Measurements from ENCODE around the gene ENDOU. TPM values are rescaled to one million over a fixed set of nuclear protein-coding genes. Genes with fewer than 3 reads are reported as not detected.

The ENDOU gene
- total RNA-seq, 1 donor from 2014 or later, result 0.32 TPM

GRCh38 chr12:47715393-47715876 lies 9.9 kb downstream of the ENDOU start:
- DNase-seq (peak; percentile 70), ATAC-seq (peak; percentile 77)
- H3K36me3 ChIP-seq, result no peaks in the 10 kb centered on the region
- H3K27me3 ChIP-seq, result no peaks in the 10 kb centered on the region
- intact Hi-C loops (cut with DNase I), result loop anchor here (5.0 to 10.0 kb wide), 2 partner anchors 62 to 119 kb away; no protein-coding TSS in a partner anchor
- peak; percentile 78 for TF ChIP-seq CTCF (IDR thresholded peaks at IDR 0.05)
- H3K4me3 ChIP-seq, result no peak overlapping the region
- peaks cover 34% of the 10 kb centered on the region for H3K4me1 ChIP-seq
- no peaks in the 10 kb centered on the region for H3K9me3 ChIP-seq
- peak overlapping the region; percentile 48 for H3K27ac ChIP-seq

GRCh38 chr12:47714826-47715386 lies 10.4 kb downstream of the ENDOU start:
- H3K4me1 ChIP-seq, result peaks cover 36% of the 10 kb centered on the region
- ATAC-seq (no peak), DNase-seq (no peak)
- no peaks in the 10 kb centered on the region for H3K9me3 ChIP-seq
- peak overlapping the region; percentile 48 for H3K27ac ChIP-seq
- H3K4me3 ChIP-seq, result no peak overlapping the region
- intact Hi-C loops (cut with DNase I), result loop anchor here (5.0 to 10.0 kb wide), 2 partner anchors 62 to 120 kb away; no protein-coding TSS in a partner anchor
- no peak for TF ChIP-seq CTCF (IDR thresholded peaks at IDR 0.05)
- H3K36me3 ChIP-seq, result no peaks in the 10 kb centered on the region
- no peaks in the 10 kb centered on the region for H3K27me3 ChIP-seq

- H3K36me3 ChIP-seq, result no peaks in the 10 kb centered on the region
- no peak for DNase-seq
- no peak overlapping the region for H3K27ac ChIP-seq
- TF ChIP-seq CTCF (IDR thresholded peaks at IDR 0.05), result no peak
- intact Hi-C loops (cut with DNase I), result loop anchor here (10.0 kb wide), 1 partner anchor 123 kb away; no protein-coding TSS in a partner anchor
- H3K27me3 ChIP-seq, result no peaks in the 10 kb centered on the region
- no peak overlapping the region for H3K4me3 ChIP-seq
- peaks cover 40% of the 10 kb centered on the region for H3K4me1 ChIP-seq
- ATAC-seq, result no peak
- H3K9me3 ChIP-seq, result no peaks in the 10 kb centered on the region
These were observed 13.1 kb downstream of the ENDOU start for GRCh38 chr12:47712171-47712570.

- TF ChIP-seq CTCF (IDR thresholded peaks at IDR 0.05), result no peak
- no peaks in the 10 kb centered on the region for H3K27me3 ChIP-seq
- intact Hi-C loops (cut with DNase I), result loop anchor here (10.0 kb wide), 1 partner anchor 123 kb away; no protein-coding TSS in a partner anchor
- H3K27ac ChIP-seq, result no peak overlapping the region
- DNase-seq, result no peak
- H3K4me1 ChIP-seq, result peaks cover 41% of the 10 kb centered on the region
- no peaks in the 10 kb centered on the region for H3K9me3 ChIP-seq
- ATAC-seq, result no peak
- H3K36me3 ChIP-seq, result no peaks in the 10 kb centered on the region
- no peak overlapping the region for H3K4me3 ChIP-seq
These were observed 13.8 kb downstream of the ENDOU start for GRCh38 chr12:47711448-47711847.

GRCh38 chr12:47710278-47710677 lies 15.0 kb downstream of the ENDOU start:
- Histone ChIP-seq H3K27ac (no peak overlapping the region), H3K9me3 (no peaks in the 10 kb centered on the region), H3K36me3 (no peaks in the 10 kb centered on the region), H3K4me1 (peaks cover 32% of the 10 kb centered on the region), H3K4me3 (no peak overlapping the region), H3K27me3 (no peaks in the 10 kb centered on the region)
- no peak for TF ChIP-seq CTCF (IDR thresholded peaks at IDR 0.05)
- ATAC-seq, result no peak
- no peak for DNase-seq
- intact Hi-C loops (cut with DNase I), result loop anchor here (10.0 kb wide), 1 partner anchor 125 kb away; no protein-coding TSS in a partner anchor

All from upper lobe of right lung (tissue), 1 donor.